Ishikawa (cell line): ENCODE measurements around the gene RMRP.

Experiments used
- CEBPB ChIP-seq: IDR thresholded peaks from 2 replicates; pipeline ENCODE4 v1.6.1; 2012
- EP300 ChIP-seq: IDR thresholded peaks from 2 replicates; pipeline ENCODE4 v1.6.1; 2012; ENCODE audit warnings: borderline replicate concordance
- FOXM1 ChIP-seq: IDR thresholded peaks from 2 replicates; pipeline ENCODE4 v1.6.1; 2012; ENCODE audit warnings: low read depth, borderline replicate concordance
- NFIC ChIP-seq: IDR thresholded peaks from 2 replicates; pipeline ENCODE4 v1.6.1; 2012
- TAF1 ChIP-seq: IDR thresholded peaks from 2 replicates; pipeline ENCODE4 v1.6.1; 2012; ENCODE audit warnings: low read depth, mild to moderate bottlenecking
- TCF12 ChIP-seq: IDR thresholded peaks from 2 replicates; pipeline ENCODE4 v1.6.1; 2012; ENCODE audit warnings: low read depth
- YY1 ChIP-seq: IDR thresholded peaks from 2 replicates; pipeline ENCODE4 v1.6.1; 2012; ENCODE audit warnings: low read depth
- TF ChIP-seq, protein P1 (sequence below): IDR thresholded peaks from 2 replicates; pipeline ENCODE4 v1.6.1; 2012
- TF ChIP-seq, protein P2 (sequence below): IDR thresholded peaks from 2 replicates; pipeline ENCODE4 v1.6.1; 2012; ENCODE audit warnings: low read depth, mild to moderate bottlenecking

DNA sequence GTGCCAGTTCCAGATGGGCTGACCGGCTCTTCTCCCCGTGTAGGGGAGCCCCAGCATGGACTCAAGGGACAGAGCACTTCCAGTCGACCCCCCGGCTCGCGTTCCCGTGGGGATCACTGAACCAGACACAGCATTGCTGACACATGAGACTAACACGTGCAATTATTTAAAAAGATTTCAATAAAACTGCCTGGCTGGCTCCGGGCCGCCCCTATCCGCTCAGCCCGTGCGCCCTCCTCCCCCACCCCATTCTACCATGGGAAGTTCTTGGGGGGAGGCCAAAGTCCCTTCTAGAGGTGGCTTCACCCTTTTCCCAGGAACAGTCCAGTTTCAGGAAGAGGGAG lies 48.0 kb downstream of the RMRP start:
- TF ChIP-seq TAF1 (no peak), FOXM1 (no peak), YY1 (no peak), NFIC (no peak), EP300 (no peak), CEBPB (no peak), TCF12 (no peak)
- TF ChIP-seq, protein P1, sequence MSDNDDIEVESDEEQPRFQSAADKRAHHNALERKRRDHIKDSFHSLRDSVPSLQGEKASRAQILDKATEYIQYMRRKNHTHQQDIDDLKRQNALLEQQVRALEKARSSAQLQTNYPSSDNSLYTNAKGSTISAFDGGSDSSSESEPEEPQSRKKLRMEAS = no peak
- TF ChIP-seq, protein P2, sequence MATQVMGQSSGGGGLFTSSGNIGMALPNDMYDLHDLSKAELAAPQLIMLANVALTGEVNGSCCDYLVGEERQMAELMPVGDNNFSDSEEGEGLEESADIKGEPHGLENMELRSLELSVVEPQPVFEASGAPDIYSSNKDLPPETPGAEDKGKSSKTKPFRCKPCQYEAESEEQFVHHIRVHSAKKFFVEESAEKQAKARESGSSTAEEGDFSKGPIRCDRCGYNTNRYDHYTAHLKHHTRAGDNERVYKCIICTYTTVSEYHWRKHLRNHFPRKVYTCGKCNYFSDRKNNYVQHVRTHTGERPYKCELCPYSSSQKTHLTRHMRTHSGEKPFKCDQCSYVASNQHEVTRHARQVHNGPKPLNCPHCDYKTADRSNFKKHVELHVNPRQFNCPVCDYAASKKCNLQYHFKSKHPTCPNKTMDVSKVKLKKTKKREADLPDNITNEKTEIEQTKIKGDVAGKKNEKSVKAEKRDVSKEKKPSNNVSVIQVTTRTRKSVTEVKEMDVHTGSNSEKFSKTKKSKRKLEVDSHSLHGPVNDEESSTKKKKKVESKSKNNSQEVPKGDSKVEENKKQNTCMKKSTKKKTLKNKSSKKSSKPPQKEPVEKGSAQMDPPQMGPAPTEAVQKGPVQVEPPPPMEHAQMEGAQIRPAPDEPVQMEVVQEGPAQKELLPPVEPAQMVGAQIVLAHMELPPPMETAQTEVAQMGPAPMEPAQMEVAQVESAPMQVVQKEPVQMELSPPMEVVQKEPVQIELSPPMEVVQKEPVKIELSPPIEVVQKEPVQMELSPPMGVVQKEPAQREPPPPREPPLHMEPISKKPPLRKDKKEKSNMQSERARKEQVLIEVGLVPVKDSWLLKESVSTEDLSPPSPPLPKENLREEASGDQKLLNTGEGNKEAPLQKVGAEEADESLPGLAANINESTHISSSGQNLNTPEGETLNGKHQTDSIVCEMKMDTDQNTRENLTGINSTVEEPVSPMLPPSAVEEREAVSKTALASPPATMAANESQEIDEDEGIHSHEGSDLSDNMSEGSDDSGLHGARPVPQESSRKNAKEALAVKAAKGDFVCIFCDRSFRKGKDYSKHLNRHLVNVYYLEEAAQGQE = no peak
